HepG2 (cell line): ENCODE results near the gene TRPV2. TPM values are rescaled to one million over a fixed set of nuclear protein-coding genes. Genes with fewer than 3 reads are reported as not detected.

Source experiments
- ATAC-seq: fragments of 200-7000 bp; cut with Tn5 transposase; 3 replicates; pipeline ENCODE4 v1.9.1; 2020; ENCODE audit warnings: mild to moderate bottlenecking, moderate library complexity
- BruUV-seq: library from RNA; stranded (reverse); fragments of 400-500 nt; replicated peaks from 2 replicates; lab custom pipeline; 2021; lab: Mats Ljungman, UMichigan
- CTCF ChIA-PET: fragments of 300-600 bp; formaldehyde crosslinking; extraction: SDS; loops from one replicate; lab custom pipeline; 2021; ENCODE audit warnings: low total read pairs, inconsistent platforms, low intra/inter-chr PET ratio; lab: Yijun Ruan, JAX
- POLR2A ChIA-PET: fragments of 350-600 bp; sonication (Branson Sonifier 250); formaldehyde crosslinking; loops from one replicate; lab custom pipeline; 2020; ENCODE audit warnings: antibody characterized with exemption, inconsistent platforms; lab: Yijun Ruan, JAX
- DNase-seq: peaks from one replicate; pipeline ENCODE4 v3.0.0-alpha.2; 2015; ENCODE audit warnings: low spot score
- FAIRE-seq: peaks from 3 replicates; lab custom pipeline; 2011; peaks lifted over from hg19 to GRCh38; lab: Jason Lieb, UNC
- H2AFZ ChIP-seq: one replicate; pipeline ENCODE4 v1.6.1; 2011; ENCODE audit warnings: low read length, inconsistent platforms
- H3K27ac ChIP-seq: fragments of 300-600 bp; 3 replicates; pipeline ENCODE4 v1.8.0; 2011; ENCODE audit warnings: mixed run types, mild to moderate bottlenecking, mixed read lengths, low read length, inconsistent platforms; ENCODE audit not compliant: insufficient read depth; ENCODE audit errors: extremely low read length
- H3K27me3 ChIP-seq, 2 experiments: fragments of 200-600 bp in 1 of 2; 2 replicates in 1 of 2; 3 replicates in 1 of 2; pipeline versions ENCODE4 v1.6.0 to v1.8.0; 2011; ENCODE audit warnings: low read length in 2 of 2, mild to moderate bottlenecking in 2 of 2, moderate library complexity in 2 of 2, inconsistent platforms in 1 of 2; ENCODE audit not compliant: insufficient read depth in 2 of 2, control insufficient read depth in 1 of 2
- H3K36me3 ChIP-seq, 2 experiments: fragments of 200-600 bp in 1 of 2; replicated peaks in 1 of 2; 2 replicates in 1 of 2; 3 replicates in 1 of 2; pipeline versions ENCODE4 v1.5.1 to v1.8.0; 2011; ENCODE audit warnings: low read length in 2 of 2, inconsistent platforms in 1 of 2; ENCODE audit not compliant: insufficient read depth in 2 of 2, control insufficient read depth in 1 of 2
- H3K4me1 ChIP-seq: 2 replicates; pipeline ENCODE4 v1.5.1; 2012; ENCODE audit warnings: low read length, inconsistent platforms; ENCODE audit not compliant: insufficient read depth
- H3K4me2 ChIP-seq: 2 replicates; pipeline ENCODE4 v1.6.0; 2011; ENCODE audit warnings: low read depth, low read length, inconsistent platforms
- H3K4me3 ChIP-seq, 3 experiments: fragments of 200-600 bp in 1 of 3; sonication (generic), shearing (Covaris generic) in 1 of 3; replicated peaks in 1 of 3; 2 replicates each; pipeline ENCODE4 v1.5.1; 2011 to 2016; ENCODE audit warnings: low read length in 3 of 3, inconsistent platforms in 2 of 3, low read depth in 2 of 3, mild to moderate bottlenecking in 2 of 3, control low read depth in 1 of 3, mixed read lengths in 1 of 3; ENCODE audit not compliant: insufficient read depth in 1 of 3
- H3K79me2 ChIP-seq: one replicate; pipeline ENCODE4 v1.6.1; 2011; ENCODE audit warnings: low read length, inconsistent platforms; ENCODE audit not compliant: insufficient read depth
- H3K9ac ChIP-seq: 2 replicates; pipeline ENCODE4 v1.6.0; 2011; ENCODE audit warnings: mild to moderate bottlenecking, low read depth, low read length, inconsistent platforms; ENCODE audit not compliant: insufficient read depth
- H3K9me3 ChIP-seq: 2 replicates; pipeline ENCODE4 v1.5.1; 2012; ENCODE audit warnings: mild to moderate bottlenecking, low read length
- H4K20me1 ChIP-seq: 2 replicates; pipeline ENCODE4 v1.6.0; 2011; ENCODE audit warnings: inconsistent platforms, mild to moderate bottlenecking, low read length, moderate library complexity; ENCODE audit not compliant: insufficient read depth
- HNF4A ChIP-seq: sonication (generic); formaldehyde crosslinking; IDR thresholded peaks from 2 replicates; pipeline ENCODE4 v1.4.0; 2020; ENCODE audit warnings: missing genetic modification reagents
- KDM4B ChIP-seq: sonication (generic); formaldehyde crosslinking; IDR thresholded peaks from 2 replicates; pipeline ENCODE4 v1.4.0; 2020; ENCODE audit warnings: missing genetic modification reagents
- NFIC ChIP-seq: IDR thresholded peaks from 2 replicates; pipeline ENCODE4 v1.6.1; 2012; ENCODE audit warnings: mild to moderate bottlenecking, low read length, inconsistent platforms
- NR2C2 ChIP-seq: sonication (generic); formaldehyde crosslinking; IDR thresholded peaks from 2 replicates; pipeline ENCODE4 v1.4.0; 2020; ENCODE audit warnings: missing genetic modification reagents, mild to moderate bottlenecking, moderate library complexity, borderline replicate concordance
- POGZ ChIP-seq: sonication (generic); formaldehyde crosslinking; IDR thresholded peaks from 2 replicates; pipeline ENCODE4 v1.4.0; 2020; ENCODE audit warnings: mild to moderate bottlenecking, missing genetic modification reagents
- RBFOX2 ChIP-seq: fragments of 200-400 bp; formaldehyde crosslinking; IDR thresholded peaks from 2 replicates; pipeline ENCODE4 v1.6.1; 2017; ENCODE audit warnings: low read depth, mild to moderate bottlenecking, low read length
- REL ChIP-seq: sonication (generic); formaldehyde crosslinking; conservative IDR thresholded peaks from 2 replicates; pipeline ENCODE4 v1.8.0; 2022; ENCODE audit warnings: mild to moderate bottlenecking, missing genetic modification reagents, moderate library complexity
- SCMH1 ChIP-seq: sonication (generic); formaldehyde crosslinking; IDR thresholded peaks from 2 replicates; pipeline ENCODE4 v1.9.0; 2021; ENCODE audit warnings: missing genetic modification reagents, mild to moderate bottlenecking, borderline replicate concordance
- SOX13 ChIP-seq, 3 experiments: fragments of 450-650 bp in 1 of 3; sonication (generic) in 1 of 3; formaldehyde crosslinking in 1 of 3; IDR thresholded peaks in 2 of 3; conservative IDR thresholded peaks in 1 of 3; 2 replicates each; pipeline versions ENCODE4 v1.5.0 to v1.6.1; 2016 to 2020; ENCODE audit warnings: antibody characterized with exemption in 1 of 3, mild to moderate bottlenecking in 1 of 3, missing compliant biosample characterization in 1 of 3, missing genetic modification reagents in 1 of 3, moderate library complexity in 1 of 3
- SOX5 ChIP-seq: IDR thresholded peaks from 2 replicates; pipeline ENCODE4 v1.6.1; 2016; ENCODE audit warnings: borderline replicate concordance
- WIZ ChIP-seq: sonication (generic); formaldehyde crosslinking; IDR thresholded peaks from 2 replicates; pipeline ENCODE4 v1.5.1; 2020; ENCODE audit warnings: mild to moderate bottlenecking, missing genetic modification reagents
- ZNF235 ChIP-seq: sonication (generic); formaldehyde crosslinking; IDR thresholded peaks from 2 replicates; pipeline ENCODE4 v1.8.1; 2023; ENCODE audit warnings: mild to moderate bottlenecking, missing genetic modification reagents, borderline replicate concordance
- ZNF263 ChIP-seq: sonication (generic); formaldehyde crosslinking; IDR thresholded peaks from 2 replicates; pipeline ENCODE4 v1.4.0; 2020; ENCODE audit warnings: missing genetic modification reagents
- ZNF34 ChIP-seq: sonication (generic); formaldehyde crosslinking; IDR thresholded peaks from 2 replicates; pipeline ENCODE4 v1.4.0; 2020; ENCODE audit warnings: mild to moderate bottlenecking, missing genetic modification reagents, borderline replicate concordance
- ZNF446 ChIP-seq: sonication (generic); formaldehyde crosslinking; IDR thresholded peaks from 2 replicates; pipeline ENCODE4 v1.5.0; 2020; ENCODE audit warnings: mild to moderate bottlenecking, missing genetic modification reagents
- ZNF468 ChIP-seq: sonication (generic); formaldehyde crosslinking; IDR thresholded peaks from 2 replicates; pipeline ENCODE4 v1.8.0; 2022; ENCODE audit warnings: mild to moderate bottlenecking, moderate library complexity, missing genetic modification reagents
- ZNF816 ChIP-seq: sonication (generic); formaldehyde crosslinking; IDR thresholded peaks from 2 replicates; pipeline ENCODE4 v1.8.0; 2022; ENCODE audit warnings: missing genetic modification reagents, mild to moderate bottlenecking, borderline replicate concordance
- ZNF850 ChIP-seq: sonication (generic); formaldehyde crosslinking; conservative IDR thresholded peaks from 2 replicates; pipeline ENCODE4 v1.9.0; 2021; ENCODE audit warnings: mild to moderate bottlenecking, missing genetic modification reagents
- WGBS: methylation state at CpG from one replicate; pipeline ENCODE4 v1.1.6; 2017; ENCODE audit warnings: low lambda C conversion rate; 5-methylcytosine and 5-hydroxymethylcytosine counted together
- in situ Hi-C: cut with HindIII; loops from 2 replicates; pipeline ENCODE4 v1.10.0; 2017; ENCODE audit warnings: low pct_unique_long_range_greater_than_20kb; ENCODE audit not compliant: extremely low pct_ligation_motif_present
- intact Hi-C: fragments of 100-400 bp; cut with micrococcal nuclease; formaldehyde crosslinking; loops from one replicate; pipeline ENCODE4 v1.10.0; 2022; ENCODE audit not compliant: unreplicated experiment
- polyA plus RNA-seq, 8 experiments: library from polyadenylated mRNA; depleted of rRNA in 3 of 8; stranded (reverse) in 7 of 8; unstranded in 1 of 8; fragments of >200 nt; fragmentation: Illumina TruSeq in 4 of 8; extraction: Trizol in 4 of 8; gene quantifications; 2 replicates each; pipeline versions ENCODE4 v1.2.1 to v1.2.3, GENCODE V29; 2011 to 2016; ENCODE audit warnings: low read depth in 4 of 8, missing spikeins in 1 of 8, mixed read lengths in 1 of 8; ENCODE audit not compliant: insufficient read depth in 1 of 8
- total RNA-seq, 5 experiments: library from RNA; depleted of rRNA; stranded (reverse); fragments of >200 nt; fragmentation: Illumina TruSeq; extraction: Trizol; gene quantifications; 2 replicates each; pipeline ENCODE4 v1.2.3, GENCODE V29; 2016; ENCODE audit warnings: low read depth in 1 of 5
- TF ChIP-seq, protein P1 (sequence below): sonication (generic); formaldehyde crosslinking; IDR thresholded peaks from 2 replicates; pipeline ENCODE4 v1.4.0; 2020; ENCODE audit warnings: mild to moderate bottlenecking, missing genetic modification reagents
- TF ChIP-seq, protein P2 (sequence below): sonication (generic); formaldehyde crosslinking; IDR thresholded peaks from 2 replicates; pipeline ENCODE4 v1.8.0; 2022; ENCODE audit warnings: low read depth, missing genetic modification reagents

TRPV2 gene
- total and polyA plus RNA-seq, 2 of the 13 experiments (the other 11 are each of a cell fraction or from before 2014, with no cell fraction given), result 13.6 to 21.3 TPM

DNA sequence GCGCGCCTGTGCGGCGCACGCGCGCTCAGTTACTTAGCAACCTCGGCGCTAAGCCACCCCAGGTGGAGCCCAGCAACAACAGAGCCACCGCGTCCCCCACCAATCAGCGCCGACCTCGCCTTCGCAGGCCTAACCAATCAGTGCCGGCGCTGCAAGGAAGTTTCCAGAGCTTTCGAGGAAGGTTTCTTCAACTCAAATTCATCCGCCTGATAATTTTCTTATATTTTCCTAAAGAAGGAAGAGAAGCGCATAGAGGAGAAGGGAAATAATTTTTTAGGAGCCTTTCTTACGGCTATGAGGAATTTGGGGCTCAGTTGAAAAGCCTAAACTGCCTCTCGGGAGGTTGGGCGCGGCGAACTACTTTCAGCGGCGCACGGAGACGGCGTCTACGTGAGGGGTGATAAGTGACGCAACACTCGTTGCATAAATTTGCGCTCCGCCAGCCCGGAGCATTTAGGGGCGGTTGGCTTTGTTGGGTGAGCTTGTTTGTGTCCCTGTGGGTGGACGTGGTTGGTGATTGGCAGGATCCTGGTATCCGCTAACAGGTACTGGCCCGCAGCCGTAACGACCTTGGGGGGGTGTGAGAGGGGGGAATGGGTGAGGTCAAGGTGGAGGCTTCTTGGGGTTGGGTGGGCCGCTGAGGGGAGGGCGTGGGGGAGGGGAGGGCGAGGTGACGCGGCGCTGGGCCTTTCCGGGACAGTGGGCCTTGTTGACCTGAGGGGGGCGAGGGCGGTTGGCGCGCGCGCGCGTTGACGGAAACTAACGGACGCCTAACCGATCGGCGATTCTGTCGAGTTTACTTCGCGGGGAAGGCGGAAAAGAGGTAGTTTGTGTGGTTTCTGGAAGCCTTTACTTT, 34.5 kb upstream of the TRPV2 start, which contains the start of gene UBB (continued):
- TF ChIP-seq POGZ (CRISPR knock-in tag) (peak; percentile 94), ZNF34 (CRISPR knock-in tag) (0 out of 2 replicates have a peak, but pooled peaks have one; percentile 37), RBFOX2 (peak; percentile 84), REL (CRISPR knock-in tag) (no peak), WIZ (CRISPR knock-in tag) (no peak), NFIC (peak; percentile 48; the same call in 1 of the 2 replicates), SOX5 (CRISPR knock-in tag) (peak; percentile 49; the same call in 1 of the 2 replicates), HNF4A (CRISPR knock-in tag) (no peak), ZNF263 (CRISPR knock-in tag) (0 out of 2 replicates have a peak, but pooled peaks have one; percentile 22), NR2C2 (CRISPR knock-in tag) (peak; percentile 57), SOX13 (IDR thresholded peaks at IDR 0.05) (peak; percentile 63; the same call in 1 of the 2 replicates), SOX13 (CRISPR knock-in tag; conservative IDR thresholded peaks at IDR 0.05 in 1 of 2, IDR thresholded peaks at IDR 0.05 in 1 of 2) (0 out of 4 replicates have a peak, but pooled peaks of 1 of the 2 experiments have one; percentile 49), SCMH1 (CRISPR knock-in tag) (no peak)

DNA sequence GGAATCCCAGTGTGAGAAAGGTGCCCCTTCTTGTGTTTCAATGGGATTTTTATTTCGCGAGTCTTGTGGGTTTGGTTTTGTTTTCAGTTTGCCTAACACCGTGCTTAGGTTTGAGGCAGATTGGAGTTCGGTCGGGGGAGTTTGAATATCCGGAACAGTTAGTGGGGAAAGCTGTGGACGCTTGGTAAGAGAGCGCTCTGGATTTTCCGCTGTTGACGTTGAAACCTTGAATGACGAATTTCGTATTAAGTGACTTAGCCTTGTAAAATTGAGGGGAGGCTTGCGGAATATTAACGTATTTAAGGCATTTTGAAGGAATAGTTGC, 33.9 kb upstream of the TRPV2 start:
- in situ Hi-C loops (loop anchor here (5.0 kb wide), 1 partner anchor 36 kb away; the partner anchor contains the start of gene TRPV2), intact Hi-C loops (no loop called here)
- peaks cover 18% of the 10 kb centered on the region for H3K79me2 ChIP-seq
- no peaks in the 10 kb centered on the region for H3K9me3 ChIP-seq
- H3K4me1 ChIP-seq, result peaks cover 66% of the 10 kb centered on the region
- H3K36me3 ChIP-seq, result peaks cover 7 to 11% of the 10 kb centered on the region in 2 experiments; a peak in 3 of 5 replicates
- peak overlapping the region; percentile 98 for H3K4me2 ChIP-seq
- H2AFZ ChIP-seq, result no peak overlapping the region
- H4K20me1 ChIP-seq, result peaks cover 21% of the 10 kb centered on the region
- peak overlapping the region; percentile 92 for H3K27ac ChIP-seq
- BruUV-seq, result no TSS peak
- H3K4me3 ChIP-seq, result peak overlapping the region; percentile 77 to 97 (median 86)
- no peak for FAIRE-seq
- POLR2A ChIA-PET, result interaction anchor here (0.8 to 2.5 kb wide), 32 partner anchors 15 to 660 kb away, joined by 3 to 45 read pairs (median 6); partner anchors contain the start of genes CENPV and TRPV2
- H3K9ac ChIP-seq, result peak overlapping the region; percentile 94
- 3% methylated on average over 14 of the region's 14 CpGs for WGBS
- no peaks in the 10 kb centered on the region; a peak in 1 of 5 replicates for H3K27me3 ChIP-seq
- no peak for ATAC-seq
- CTCF ChIA-PET, result no interaction called here
- DNase-seq, result no peak
- TF ChIP-seq ZNF468 (CRISPR knock-in tag) (no peak), ZNF446 (CRISPR knock-in tag) (0 out of 2 replicates have a peak, but pooled peaks have one; percentile 3), KDM4B (CRISPR knock-in tag) (no peak), ZNF816 (CRISPR knock-in tag) (peak; percentile 87; the same call in 1 of the 2 replicates), ZNF850 (CRISPR knock-in tag) (0 out of 2 replicates have a peak, but pooled peaks have one; percentile 57), ZNF235 (CRISPR knock-in tag) (peak; percentile 70; the same call in 1 of the 2 replicates)
- TF ChIP-seq, protein P1, sequence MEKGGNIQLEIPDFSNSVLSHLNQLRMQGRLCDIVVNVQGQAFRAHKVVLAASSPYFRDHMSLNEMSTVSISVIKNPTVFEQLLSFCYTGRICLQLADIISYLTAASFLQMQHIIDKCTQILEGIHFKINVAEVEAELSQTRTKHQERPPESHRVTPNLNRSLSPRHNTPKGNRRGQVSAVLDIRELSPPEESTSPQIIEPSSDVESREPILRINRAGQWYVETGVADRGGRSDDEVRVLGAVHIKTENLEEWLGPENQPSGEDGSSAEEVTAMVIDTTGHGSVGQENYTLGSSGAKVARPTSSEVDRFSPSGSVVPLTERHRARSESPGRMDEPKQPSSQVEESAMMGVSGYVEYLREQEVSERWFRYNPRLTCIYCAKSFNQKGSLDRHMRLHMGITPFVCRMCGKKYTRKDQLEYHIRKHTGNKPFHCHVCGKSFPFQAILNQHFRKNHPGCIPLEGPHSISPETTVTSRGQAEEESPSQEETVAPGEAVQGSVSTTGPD (CRISPR knock-in tag), result 0 out of 2 replicates have a peak, but pooled peaks have one; percentile 48
- TF ChIP-seq, protein P2, sequence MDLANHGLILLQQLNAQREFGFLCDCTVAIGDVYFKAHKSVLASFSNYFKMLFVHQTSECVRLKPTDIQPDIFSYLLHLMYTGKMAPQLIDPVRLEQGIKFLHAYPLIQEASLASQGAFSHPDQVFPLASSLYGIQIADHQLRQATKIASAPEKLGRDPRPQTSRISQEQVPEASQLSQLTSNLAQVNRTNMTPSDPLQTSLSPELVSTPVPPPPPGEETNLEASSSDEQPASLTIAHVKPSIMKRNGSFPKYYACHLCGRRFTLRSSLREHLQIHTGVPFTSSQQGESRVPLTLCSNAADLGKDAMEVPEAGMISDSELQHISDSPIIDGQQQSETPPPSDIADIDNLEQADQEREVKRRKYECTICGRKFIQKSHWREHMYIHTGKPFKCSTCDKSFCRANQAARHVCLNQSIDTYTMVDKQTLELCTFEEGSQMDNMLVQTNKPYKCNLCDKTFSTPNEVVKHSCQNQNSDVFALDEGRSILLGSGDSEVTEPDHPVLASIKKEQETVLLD, result no peak
